Neuronal stem cell (in vitro differentiated cells): ENCODE measurements around the gene EMC1.
"Not testable (repeated sequence)": the region's sequence is repeated elsewhere in the genome, so short reads cannot be mapped to it uniquely, and the experiment has no call there.

ENCODE experiments used
- DNase-seq: peaks from one replicate; pipeline ENCODE4 v3.0.0-alpha.2; 2013; ENCODE audit warnings: low spot score
- H2AFZ ChIP-seq: one replicate; pipeline ENCODE4 v1.6.1; 2013; ENCODE audit warnings: mild to moderate bottlenecking, low read length, inconsistent platforms
- H2AK5ac ChIP-seq: 2 replicates; pipeline ENCODE4 v1.6.1; 2013; ENCODE audit warnings: low read depth, mild to moderate bottlenecking, inconsistent platforms, low read length, moderate library complexity, mixed read lengths
- H2BK120ac ChIP-seq: 2 replicates; pipeline ENCODE4 v1.6.1; 2013; ENCODE audit warnings: low read depth, mild to moderate bottlenecking, inconsistent platforms, low read length, moderate library complexity, mixed read lengths
- H2BK12ac ChIP-seq: one replicate; pipeline ENCODE4 v1.6.1; 2013; ENCODE audit warnings: low read length, inconsistent platforms
- H2BK15ac ChIP-seq: 2 replicates; pipeline ENCODE4 v1.6.1; 2013; ENCODE audit warnings: mild to moderate bottlenecking, low read length, inconsistent platforms, mixed read lengths
- H2BK5ac ChIP-seq: one replicate; pipeline ENCODE4 v1.6.1; 2013; ENCODE audit warnings: inconsistent platforms, mild to moderate bottlenecking, low read length, moderate library complexity
- H3K14ac ChIP-seq: one replicate; pipeline ENCODE4 v1.6.1; 2013; ENCODE audit warnings: low read length, inconsistent platforms
- H3K18ac ChIP-seq: 2 replicates; pipeline ENCODE4 v1.6.1; 2013; ENCODE audit warnings: low read length, inconsistent platforms
- H3K23ac ChIP-seq: 2 replicates; pipeline ENCODE4 v1.6.1; 2013; ENCODE audit warnings: low read depth, mild to moderate bottlenecking, mixed read lengths, low read length, inconsistent platforms; ENCODE audit not compliant: poor library complexity
- H3K27ac ChIP-seq: replicated peaks from 3 replicates; pipeline ENCODE4 v1.5.1; 2013; ENCODE audit warnings: low read length, inconsistent platforms
- H3K27me3 ChIP-seq, 3 experiments: 2 replicates each; pipeline ENCODE4 v1.6.1; 2013; ENCODE audit warnings: low read length in 3 of 3, mild to moderate bottlenecking in 2 of 3, inconsistent platforms in 1 of 3, low read depth in 1 of 3, mixed read lengths in 1 of 3, moderate library complexity in 1 of 3; ENCODE audit not compliant: control insufficient read depth in 3 of 3, insufficient read depth in 3 of 3
- H3K36me3 ChIP-seq, 2 donors: replicated peaks in 1 of 2; 2 replicates each; pipeline ENCODE4 v1.6.1; 2013; ENCODE audit warnings: low read length in 2 of 2; ENCODE audit not compliant: control insufficient read depth in 2 of 2, insufficient read depth in 2 of 2
- H3K4ac ChIP-seq: 2 replicates; pipeline ENCODE4 v1.6.1; 2013; ENCODE audit warnings: inconsistent platforms, mild to moderate bottlenecking, low read length, moderate library complexity
- H3K4me1 ChIP-seq, 2 donors: 1 replicate in 1 of 2; 2 replicates in 1 of 2; pipeline ENCODE4 v1.6.1; 2013; ENCODE audit warnings: low read length in 2 of 2, low read depth in 1 of 2; ENCODE audit not compliant: control insufficient read depth in 2 of 2, insufficient read depth in 1 of 2
- H3K4me2 ChIP-seq: one replicate; pipeline ENCODE4 v1.6.1; 2013; ENCODE audit warnings: mild to moderate bottlenecking, low read length, inconsistent platforms; ENCODE audit not compliant: insufficient read depth, poor library complexity, severe bottlenecking
- H3K4me3 ChIP-seq, 2 donors: 2 replicates each; pipeline ENCODE4 v1.5.1; 2013; ENCODE audit warnings: low read length in 2 of 2, mild to moderate bottlenecking in 2 of 2, inconsistent platforms in 1 of 2, moderate library complexity in 1 of 2
- H3K79me1 ChIP-seq: one replicate; pipeline ENCODE4 v1.6.1; 2013; ENCODE audit warnings: low read depth, mild to moderate bottlenecking, inconsistent platforms, low read length, moderate library complexity
- H3K9ac ChIP-seq: one replicate; pipeline ENCODE4 v1.6.1; 2013; ENCODE audit warnings: mild to moderate bottlenecking, low read depth, low read length, inconsistent platforms; ENCODE audit not compliant: poor library complexity
- H3K9me3 ChIP-seq, 2 donors: replicated peaks in 1 of 2; 2 replicates each; pipeline versions ENCODE3 to v1.6.1; 2013; ENCODE audit warnings: low read length in 2 of 2, mild to moderate bottlenecking in 2 of 2, inconsistent platforms in 1 of 2, low read depth in 1 of 2, mixed read lengths in 1 of 2, moderate library complexity in 1 of 2; ENCODE audit not compliant: control insufficient read depth in 2 of 2, insufficient read depth in 1 of 2
- H4K8ac ChIP-seq: one replicate; pipeline ENCODE4 v1.6.1; 2013; ENCODE audit warnings: low read depth, mild to moderate bottlenecking, inconsistent platforms, low read length, moderate library complexity
- H4K91ac ChIP-seq: one replicate; pipeline ENCODE4 v1.6.1; 2013; ENCODE audit warnings: low read length, low read depth, mild to moderate bottlenecking, inconsistent platforms; ENCODE audit not compliant: poor library complexity
- WGBS, 2 donors: extraction: QIAGEN DNeasy Blood & Tissue Kit; methylation state at CpG; one replicate each; pipeline ENCODE4 v1.1.7; 2013; ENCODE audit warnings: missing lambda C conversion rate in 2 of 2, mixed read lengths in 1 of 2; ENCODE audit not compliant: insufficient read length in 2 of 2, insufficient replicate concordance in 1 of 2; ENCODE audit errors: extremely low coverage in 2 of 2; 5-methylcytosine and 5-hydroxymethylcytosine counted together

Gene EMC1

GRCh38 chr1:19284881-19285280 lies 33.6 kb upstream of the EMC1 start:
- no CpG with 5 or more reads among the region's 8 CpGs for WGBS, 2 donors
- H3K27ac ChIP-seq = no peak overlapping the region
- no peaks in the 10 kb centered on the region for H3K4me1 ChIP-seq
- no peak overlapping the region for H3K9ac ChIP-seq
- H3K18ac ChIP-seq = no peak overlapping the region
- H3K4ac ChIP-seq = no peak overlapping the region
- no peak overlapping the region for H2BK5ac ChIP-seq
- no peaks in the 10 kb centered on the region for H3K79me1 ChIP-seq
- no peaks in the 10 kb centered on the region for H3K9me3 ChIP-seq
- peaks cover 2 to 12% of the 10 kb centered on the region in 2 donors for H3K36me3 ChIP-seq
- DNase-seq = no peak
- no peak overlapping the region for H4K8ac ChIP-seq
- H2BK120ac ChIP-seq = no peak overlapping the region
- no peak overlapping the region for H4K91ac ChIP-seq
- H3K14ac ChIP-seq = no peak overlapping the region
- H2BK15ac ChIP-seq = no peak overlapping the region
- H2BK12ac ChIP-seq = no peak overlapping the region
- H2AFZ ChIP-seq = no peak overlapping the region
- H3K4me3 ChIP-seq = no peak overlapping the region
- peaks cover 0 to 6% (median 0%) of the 10 kb centered on the region in 3 experiments for H3K27me3 ChIP-seq
- no peak overlapping the region for H3K23ac ChIP-seq
- no peak overlapping the region for H2AK5ac ChIP-seq
- no peak overlapping the region for H3K4me2 ChIP-seq

- H3K79me1 ChIP-seq = no peaks in the 10 kb centered on the region
- no CpG with 5 or more reads among the region's 9 CpGs for WGBS, 2 donors
- no peak overlapping the region for H3K4me2 ChIP-seq
- H3K23ac ChIP-seq = no peak overlapping the region
- no peaks in the 10 kb centered on the region for H3K9me3 ChIP-seq
- H4K91ac ChIP-seq = no peak overlapping the region
- no peak overlapping the region for H2BK15ac ChIP-seq
- no peak overlapping the region for H3K9ac ChIP-seq
- no peak overlapping the region for H3K4ac ChIP-seq
- no peak for DNase-seq
- no peak overlapping the region for H3K14ac ChIP-seq
- peaks cover 2 to 12% of the 10 kb centered on the region in 2 donors for H3K36me3 ChIP-seq
- no peak overlapping the region for H2BK120ac ChIP-seq
- no peak overlapping the region for H2AK5ac ChIP-seq
- H3K27me3 ChIP-seq = peaks cover 0 to 3% (median 0%) of the 10 kb centered on the region in 3 experiments
- no peak overlapping the region for H2BK5ac ChIP-seq
- no peak overlapping the region for H2AFZ ChIP-seq
- no peak overlapping the region for H3K4me3 ChIP-seq
- no peak overlapping the region for H3K27ac ChIP-seq
- H4K8ac ChIP-seq = no peak overlapping the region
- no peak overlapping the region for H2BK12ac ChIP-seq
- H3K18ac ChIP-seq = no peak overlapping the region
- no peaks in the 10 kb centered on the region for H3K4me1 ChIP-seq
These were observed 32.6 kb upstream of the EMC1 start for GRCh38 chr1:19283891-19284290.

GRCh38 chr1:19274636-19275035 lies 23.3 kb upstream of the EMC1 start:
- Histone ChIP-seq H3K9me3 (no peaks in the 10 kb centered on the region), H3K36me3 (no peaks in the 10 kb centered on the region), H3K4me3 (no peak overlapping the region), H2BK12ac (no peak overlapping the region), H3K27ac (no peak overlapping the region), H3K4me1 (no peaks in the 10 kb centered on the region), H2AK5ac (no peak overlapping the region), H2AFZ (no peak overlapping the region), H3K79me1 (no peaks in the 10 kb centered on the region), H3K4me2 (no peak overlapping the region), H3K27me3 (no peaks in the 10 kb centered on the region), H3K18ac (no peak overlapping the region), H3K4ac (no peak overlapping the region), H3K23ac (no peak overlapping the region), H3K9ac (no peak overlapping the region), H2BK5ac (no peak overlapping the region), H4K91ac (no peak overlapping the region), H3K14ac (no peak overlapping the region), H2BK15ac (no peak overlapping the region), H2BK120ac (no peak overlapping the region), H4K8ac (no peak overlapping the region)
- no CpG with 5 or more reads among the region's 5 CpGs for WGBS, 2 donors
- DNase-seq = no peak

- not testable (repeated sequence) for H3K18ac ChIP-seq
These were observed 22.7 kb upstream of the EMC1 start for GRCh38 chr1:19273844-19274531.

More at GRCh38 chr1:19273844-19274531, 22.7 kb upstream of the EMC1 start:
- H2AK5ac ChIP-seq, H3K23ac ChIP-seq, H3K27ac ChIP-seq, H3K4me2 ChIP-seq, H4K8ac ChIP-seq, H3K36me3 ChIP-seq, H2BK5ac ChIP-seq, H3K4me3 ChIP-seq, H3K4me1 ChIP-seq, H4K91ac ChIP-seq, H2AFZ ChIP-seq, H2BK15ac ChIP-seq, H2BK120ac ChIP-seq, DNase-seq, H3K9me3 ChIP-seq, H3K14ac ChIP-seq, H3K79me1 ChIP-seq, H3K27me3 ChIP-seq, H2BK12ac ChIP-seq, H3K4ac ChIP-seq: not testable (repeated sequence)
- no CpG with 5 or more reads among the region's 66 CpGs for WGBS, 2 donors
- H3K9ac ChIP-seq = peak overlapping the region; percentile 60
